ENCODE data around the gene PA2G4.
"Not testable (repeated sequence)": the region's sequence is repeated elsewhere in the genome, so short reads cannot be mapped to it uniquely, and the experiment has no call there.

Gene PA2G4

GRCh38 chr12:56104109-56104814 lies at the start of gene PA2G4:
TSS of gene PA2G4 (plus strand) at chr12:56104559. CDS start at chr12:56104738, 179 bp downstream.
- peak; percentile 99 for DNase-seq (ENCODE audit: low read depth)

GRCh38 chr12:56059964-56060363 lies 44.4 kb upstream of the PA2G4 start:
- DNase-seq (ENCODE audit: low read depth) = peak; percentile 85

- no peak for DNase-seq (ENCODE audit: low read depth)
These were observed 42.4 kb upstream of the PA2G4 start for GRCh38 chr12:56061982-56062381.

GRCh38 chr12:56062996-56063395 lies 41.4 kb upstream of the PA2G4 start:
- DNase-seq (ENCODE audit: low read depth) = peak; percentile 48

- peak; percentile 84 for DNase-seq (ENCODE audit: low read depth)
These were observed 32.7 kb upstream of the PA2G4 start for GRCh38 chr12:56071648-56072047.

GRCh38 chr12:56074396-56074795 lies 30.0 kb upstream of the PA2G4 start:
- peak; percentile 20 for DNase-seq (ENCODE audit: low read depth)

- not testable (repeated sequence) for DNase-seq (ENCODE audit: low read depth)
These were observed 26.4 kb upstream of the PA2G4 start for GRCh38 chr12:56077966-56078365.

GRCh38 chr12:56078427-56078826 lies 25.9 kb upstream of the PA2G4 start:
- no peak for DNase-seq (ENCODE audit: low read depth)

- peak; percentile 84 for DNase-seq (ENCODE audit: low read depth)
These were observed 25.2 kb upstream of the PA2G4 start for GRCh38 chr12:56078931-56079722.

- DNase-seq (ENCODE audit: low read depth) = peak; percentile 88
These were observed 24.4 kb upstream of the PA2G4 start, which contains the start of gene ERBB3 for GRCh38 chr12:56079723-56080555. TSS of gene ERBB3 (plus strand) at chr12:56080165. CDS start at chr12:56080301, 136 bp downstream.

GRCh38 chr12:56080556-56081138 lies 23.7 kb upstream of the PA2G4 start:
- DNase-seq (ENCODE audit: low read depth) = no peak

- DNase-seq (ENCODE audit: low read depth) = no peak
These were observed 22.7 kb upstream of the PA2G4 start for GRCh38 chr12:56081393-56082347.

- no peak for DNase-seq (ENCODE audit: low read depth)
These were observed 22.0 kb upstream of the PA2G4 start for GRCh38 chr12:56082382-56082781.

GRCh38 chr12:56082967-56083366 lies 21.4 kb upstream of the PA2G4 start:
- no peak for DNase-seq (ENCODE audit: low read depth)

- DNase-seq (ENCODE audit: low read depth) = peak; percentile 20
These were observed 19.3 kb upstream of the PA2G4 start for GRCh38 chr12:56084958-56085543.

- DNase-seq (ENCODE audit: low read depth) = no peak
These were observed 18.3 kb upstream of the PA2G4 start for GRCh38 chr12:56086096-56086495.

- DNase-seq (ENCODE audit: low read depth) = no peak
These were observed 17.8 kb upstream of the PA2G4 start for GRCh38 chr12:56086608-56087007.

GRCh38 chr12:56087220-56087619 lies 17.1 kb upstream of the PA2G4 start:
- no peak for DNase-seq (ENCODE audit: low read depth)

- DNase-seq (ENCODE audit: low read depth) = no peak
These were observed 6.6 kb upstream of the PA2G4 start for GRCh38 chr12:56097738-56098137.

GRCh38 chr12:56098592-56098991 lies 5.8 kb upstream of the PA2G4 start:
- no peak for DNase-seq (ENCODE audit: low read depth)

All from EH (cell line).